KOPT-K1 (cell line): ENCODE results near the gene EIF4EBP2.
A peak's percentile ranks its signal among the peaks of the same experiment; 100 is the strongest.

Experiments
- H3K27ac ChIP-seq: fragments of 200-600 bp; sonication (generic); 2 replicates; pipeline ENCODE4 v1.5.1; 2016; ENCODE audit warnings: antibody characterized with exemption, mild to moderate bottlenecking, low read depth, low read length; ENCODE audit not compliant: poor library complexity, severe bottlenecking
- H3K36me3 ChIP-seq: fragments of 200-600 bp; sonication (generic); 2 replicates; pipeline ENCODE4 v1.5.1; 2017; ENCODE audit warnings: antibody characterized with exemption, mild to moderate bottlenecking, low read length, moderate library complexity; ENCODE audit not compliant: insufficient read depth
- H3K9me3 ChIP-seq: fragments of 200-600 bp; sonication (generic); 2 replicates; pipeline ENCODE4 v1.5.1; 2017; ENCODE audit warnings: antibody characterized with exemption, low read length, mild to moderate bottlenecking; ENCODE audit not compliant: insufficient read depth, poor library complexity, severe bottlenecking

EIF4EBP2 gene

GRCh38 chr10:70458329-70459060 is 54.5 kb downstream of the EIF4EBP2 start:
- H3K9me3 ChIP-seq = no peaks in the 10 kb centered on the region
- H3K36me3 ChIP-seq = no peaks in the 10 kb centered on the region
- H3K27ac ChIP-seq = no peak overlapping the region

DNA sequence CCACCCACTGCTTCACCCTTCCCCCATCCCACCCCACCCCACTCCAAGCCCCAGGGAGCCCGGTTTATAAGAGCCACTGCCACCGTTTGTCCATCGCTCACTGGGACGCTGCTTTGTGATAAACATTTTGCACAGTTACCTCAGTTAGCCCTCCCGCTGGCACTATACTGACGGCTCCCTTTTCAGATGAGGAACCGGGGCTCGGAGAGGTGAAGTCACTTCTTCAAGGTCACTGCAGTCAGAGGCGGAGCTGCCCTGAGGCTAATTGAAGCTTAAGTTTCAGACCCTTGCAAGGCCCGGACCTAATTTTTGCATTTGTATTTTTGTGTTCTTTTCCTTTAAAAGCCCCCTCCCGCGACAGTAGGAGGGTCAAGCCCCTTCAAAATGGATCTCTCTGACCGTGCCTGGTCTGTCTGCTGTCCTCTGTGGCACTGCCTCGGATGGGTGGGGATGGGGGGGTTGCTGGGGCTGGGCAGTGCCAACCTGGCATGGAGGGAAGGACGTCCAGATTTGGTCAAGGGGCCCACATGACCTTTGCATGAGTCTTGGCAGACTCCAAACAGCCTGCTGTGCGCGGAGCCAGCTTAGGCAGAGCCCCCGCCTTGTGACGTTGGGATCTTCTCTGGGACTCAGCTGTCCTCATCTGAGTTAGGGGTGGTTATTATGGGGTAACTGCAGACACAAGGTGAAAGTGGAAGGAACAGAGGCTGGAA is 55.3 kb downstream of the EIF4EBP2 start:
- no peak overlapping the region for H3K27ac ChIP-seq
- H3K9me3 ChIP-seq = no peaks in the 10 kb centered on the region

GRCh38 chr10:70459774-70460490 is 56.0 kb downstream of the EIF4EBP2 start:
- no peaks in the 10 kb centered on the region for H3K9me3 ChIP-seq
- no peaks in the 10 kb centered on the region for H3K36me3 ChIP-seq
- no peak overlapping the region for H3K27ac ChIP-seq

More for the DNA sequence above, 55.3 kb downstream of the EIF4EBP2 start:
- no peaks in the 10 kb centered on the region for H3K36me3 ChIP-seq

DNA sequence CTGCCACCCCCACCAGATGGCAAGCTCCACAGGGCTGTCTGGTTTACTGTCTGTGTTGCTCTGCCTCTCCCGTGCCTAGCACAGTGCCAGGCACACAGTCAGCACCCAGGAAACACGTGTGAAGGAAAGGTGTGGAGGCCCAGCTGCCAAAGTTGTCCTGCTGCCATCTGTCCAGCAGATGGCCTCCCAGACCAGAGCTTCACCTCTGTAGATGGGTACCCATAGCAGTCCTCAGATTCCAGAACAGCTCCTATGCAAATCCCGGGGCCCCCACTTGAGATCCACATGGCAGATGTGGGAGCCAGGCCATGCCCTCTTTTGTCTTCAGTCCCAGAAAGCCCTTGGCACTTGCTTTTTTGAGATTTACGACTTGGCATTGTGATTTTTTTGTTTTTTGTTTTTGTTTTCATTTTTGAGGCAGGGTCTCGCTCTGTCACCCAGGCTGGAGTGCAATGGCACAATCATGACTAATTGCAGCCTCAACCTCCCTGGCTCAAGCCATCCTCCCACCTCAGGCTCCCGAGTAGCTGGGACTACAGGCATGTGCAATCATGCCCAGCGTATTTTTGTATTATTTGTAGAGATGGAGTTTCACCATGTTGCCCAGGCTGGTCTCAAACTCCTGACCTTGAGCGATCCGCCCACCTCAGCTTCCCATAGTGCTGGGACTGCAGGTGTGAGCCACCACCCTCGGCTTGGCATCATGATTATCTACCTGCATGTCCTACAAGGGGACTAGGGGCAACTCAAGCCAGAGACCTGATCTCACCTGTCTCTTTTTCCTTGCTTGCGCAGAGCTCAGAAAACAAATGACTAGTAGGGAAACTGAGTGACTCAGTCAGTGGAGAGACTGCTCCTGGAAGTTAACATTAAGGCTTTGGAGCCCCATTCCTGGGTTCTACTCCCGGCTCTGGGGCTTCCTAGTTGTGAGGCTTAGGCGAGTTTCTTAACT is 57.7 kb downstream of the EIF4EBP2 start:
- H3K9me3 ChIP-seq = no peaks in the 10 kb centered on the region
- no peak overlapping the region for H3K27ac ChIP-seq
- no peaks in the 10 kb centered on the region for H3K36me3 ChIP-seq

DNA sequence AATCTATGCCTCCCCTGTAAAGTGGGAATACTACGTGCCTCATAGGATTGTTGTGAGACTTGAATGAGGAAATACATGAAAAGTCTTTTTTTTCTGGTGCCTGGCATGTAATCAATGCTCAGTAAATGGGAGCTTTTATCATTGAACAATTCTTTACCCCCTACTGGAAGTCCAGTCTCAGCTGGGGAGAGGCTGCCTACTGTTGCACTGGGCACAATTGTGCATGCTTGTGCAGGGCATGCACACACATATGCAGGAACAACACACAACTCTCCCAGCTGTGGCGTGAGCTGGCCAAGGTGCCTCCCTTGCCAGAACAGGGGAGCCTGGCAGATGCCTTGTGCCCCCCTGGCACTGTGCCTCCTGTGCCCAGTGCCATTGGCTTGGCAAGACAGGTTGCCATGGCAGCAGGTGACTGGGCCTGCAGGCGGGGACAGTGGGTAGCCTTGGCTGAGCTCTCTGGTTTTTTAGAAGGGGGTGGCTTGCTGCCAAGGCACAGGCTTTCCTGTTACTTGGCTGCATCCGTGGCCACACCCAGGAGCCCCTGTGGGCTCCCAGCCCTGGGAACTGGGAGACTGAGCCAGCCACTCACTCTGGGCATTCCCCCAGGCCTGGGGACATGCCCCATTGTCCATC is 58.5 kb downstream of the EIF4EBP2 start:
- H3K9me3 ChIP-seq = no peaks in the 10 kb centered on the region
- H3K27ac ChIP-seq = no peak overlapping the region
- no peaks in the 10 kb centered on the region for H3K36me3 ChIP-seq

DNA sequence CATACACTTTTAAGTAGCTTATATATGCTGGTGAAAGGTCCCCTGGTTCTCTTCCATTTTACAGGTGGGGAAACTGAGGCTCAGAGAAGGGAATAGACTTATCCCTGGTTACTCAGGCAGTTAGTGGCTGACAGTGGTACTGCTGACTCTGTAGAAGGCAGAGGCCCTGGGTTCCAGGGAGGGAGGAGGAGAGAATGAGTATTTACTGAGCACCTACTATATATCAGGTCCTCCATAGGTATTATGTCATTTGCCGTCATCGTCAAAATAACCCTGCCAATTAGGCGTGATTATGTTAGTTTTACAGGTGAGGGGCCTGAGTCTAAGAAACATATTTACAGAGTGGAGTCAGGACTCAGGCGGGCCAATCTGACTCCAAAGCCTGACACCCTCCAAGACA is 61.3 kb downstream of the EIF4EBP2 start:
- Histone ChIP-seq H3K27ac (no peak overlapping the region), H3K9me3 (no peaks in the 10 kb centered on the region), H3K36me3 (no peaks in the 10 kb centered on the region)

- Histone ChIP-seq H3K36me3 (no peaks in the 10 kb centered on the region), H3K9me3 (no peaks in the 10 kb centered on the region), H3K27ac (no peak overlapping the region)
Measured at GRCh38 chr10:70465832-70466231, 61.9 kb downstream of the EIF4EBP2 start.

GRCh38 chr10:70466951-70467350 is 63.0 kb downstream of the EIF4EBP2 start:
- H3K27ac ChIP-seq = no peak overlapping the region
- H3K9me3 ChIP-seq = no peaks in the 10 kb centered on the region
- H3K36me3 ChIP-seq = no peaks in the 10 kb centered on the region

DNA sequence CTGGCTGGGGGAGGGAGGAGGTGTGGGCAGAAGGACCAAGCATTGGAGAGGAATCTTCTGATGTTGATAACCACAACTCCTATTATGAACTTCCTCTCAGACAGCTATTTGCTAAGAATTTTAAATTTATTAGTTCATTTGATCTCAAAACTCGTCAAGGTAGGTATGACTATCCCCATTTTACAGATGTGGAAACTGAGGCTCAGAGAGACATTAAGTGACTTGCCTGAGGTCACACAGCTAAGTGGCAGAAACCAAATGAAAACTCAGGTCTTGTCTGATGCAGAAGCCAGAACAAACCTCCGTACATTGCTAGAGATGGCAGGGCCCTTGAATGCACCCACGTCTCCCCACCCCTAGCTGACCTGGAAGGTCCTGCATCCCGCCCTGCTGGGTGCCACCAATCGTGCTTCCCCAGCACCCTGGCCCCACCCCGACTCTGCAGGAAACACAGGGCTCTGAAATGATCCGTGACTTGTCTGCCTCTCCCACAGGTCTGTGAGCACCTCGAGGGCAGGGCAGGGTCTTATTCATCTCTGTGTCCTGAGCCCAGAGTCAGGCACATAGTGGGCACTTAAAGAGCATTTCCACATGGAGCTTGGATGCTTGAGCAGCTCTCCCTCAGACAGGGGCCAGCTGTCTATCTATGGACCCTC is 69.0 kb downstream of the EIF4EBP2 start:
- H3K27ac ChIP-seq = no peak overlapping the region
- no peaks in the 10 kb centered on the region for H3K36me3 ChIP-seq
- no peaks in the 10 kb centered on the region for H3K9me3 ChIP-seq

DNA sequence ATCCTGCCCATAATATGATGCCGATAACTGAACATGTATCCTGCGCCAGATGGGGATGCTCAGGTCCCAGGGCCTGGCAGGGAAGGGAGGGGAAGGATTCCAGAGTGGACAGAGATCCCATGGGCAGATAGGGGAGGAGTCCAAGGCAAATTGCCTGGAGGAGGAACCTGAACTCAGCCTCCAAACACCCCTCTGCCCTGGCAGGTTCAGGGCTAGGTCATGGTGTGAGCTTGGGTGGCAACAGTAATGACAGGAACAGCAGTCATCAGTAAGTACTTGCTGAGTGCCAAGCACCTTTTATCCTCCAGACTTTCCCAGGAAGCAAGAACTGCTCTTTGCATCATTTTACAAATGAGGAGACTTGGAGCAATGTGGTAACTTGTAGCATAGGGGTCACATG is 70.8 kb downstream of the EIF4EBP2 start:
- H3K9me3 ChIP-seq = no peaks in the 10 kb centered on the region
- H3K36me3 ChIP-seq = no peaks in the 10 kb centered on the region
- no peak overlapping the region for H3K27ac ChIP-seq

DNA sequence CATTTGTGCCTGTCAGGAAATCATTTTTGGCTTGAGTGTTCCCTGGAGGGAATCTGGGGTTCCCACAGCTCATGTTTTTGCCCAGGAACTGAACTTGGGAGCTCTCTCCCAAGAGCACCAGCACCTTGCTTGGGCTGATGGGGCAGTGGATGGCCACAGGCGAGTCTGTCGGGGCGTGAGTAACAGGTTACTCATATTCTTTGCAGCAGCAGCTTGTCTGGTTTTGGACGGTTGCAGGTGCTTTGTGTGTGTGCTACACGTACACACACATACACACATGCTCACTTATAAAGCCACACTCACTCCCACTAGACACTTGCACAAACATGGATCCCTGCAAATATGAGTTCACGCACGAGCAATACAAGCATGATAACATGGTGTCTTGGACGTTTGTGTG is 71.7 kb downstream of the EIF4EBP2 start:
- no peaks in the 10 kb centered on the region for H3K9me3 ChIP-seq
- H3K27ac ChIP-seq = no peak overlapping the region
- H3K36me3 ChIP-seq = no peaks in the 10 kb centered on the region

DNA sequence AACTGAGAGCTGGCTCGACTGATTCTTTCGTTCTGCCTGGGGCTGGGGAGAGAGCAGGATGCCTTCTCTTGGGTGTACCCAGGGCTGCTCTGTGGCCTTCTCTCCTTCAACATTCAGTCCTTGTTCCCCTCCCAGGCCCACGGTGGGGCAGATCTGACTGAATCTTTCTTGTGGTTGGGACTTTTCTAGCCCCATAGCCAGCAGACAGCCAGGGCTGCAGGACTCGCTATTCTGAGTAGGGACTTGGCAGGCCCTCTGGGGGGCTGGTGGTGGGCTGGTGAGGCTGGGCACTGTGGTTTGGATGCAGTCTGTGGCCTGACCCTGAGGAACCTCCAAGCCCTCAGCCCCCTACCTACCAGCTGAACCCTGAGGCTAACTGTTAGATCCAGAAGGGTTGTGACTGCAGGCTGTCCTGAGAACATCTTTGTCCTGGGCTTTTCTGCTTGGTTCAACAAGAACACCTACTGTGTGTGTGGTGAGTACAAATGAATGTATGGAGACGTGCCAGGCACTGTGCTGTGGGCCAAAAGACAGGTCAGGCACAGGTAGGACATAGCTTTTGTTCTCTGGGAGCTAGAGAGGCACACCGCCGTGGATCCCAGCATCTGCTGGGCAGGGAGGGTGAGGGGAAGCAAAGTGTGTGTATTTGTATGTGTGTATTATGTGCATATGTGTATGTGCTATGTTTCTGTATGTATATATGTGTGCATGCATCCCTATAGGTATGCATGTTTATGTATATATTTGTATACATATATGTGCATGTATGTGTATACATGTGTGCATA is 72.5 kb downstream of the EIF4EBP2 start:
- no peaks in the 10 kb centered on the region for H3K36me3 ChIP-seq
- H3K9me3 ChIP-seq = no peaks in the 10 kb centered on the region
- no peak overlapping the region for H3K27ac ChIP-seq

DNA sequence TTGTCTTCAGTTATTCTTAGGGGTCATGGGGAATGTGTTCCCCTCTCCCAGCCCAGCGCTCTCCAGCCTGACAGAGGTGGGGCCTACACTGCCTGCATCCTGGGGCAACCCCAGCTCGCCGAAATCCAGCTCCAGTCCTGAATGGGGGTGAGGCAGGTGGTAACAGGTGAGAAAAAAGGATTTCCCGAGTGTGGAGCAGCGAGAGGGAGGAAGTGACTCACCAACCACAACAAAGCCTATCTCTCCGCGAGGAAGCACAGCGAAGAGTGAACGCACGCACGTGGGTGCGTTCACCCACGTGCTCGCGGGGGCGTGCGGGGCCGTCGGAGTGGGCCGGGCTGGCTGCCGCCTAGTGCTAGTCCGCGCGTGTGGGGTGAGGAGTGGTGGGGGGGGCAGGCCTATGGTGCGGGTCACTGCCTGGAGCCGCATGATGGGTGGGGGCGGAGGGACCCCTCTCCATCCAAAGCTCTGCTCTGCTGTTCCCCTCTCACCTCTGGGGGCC is 73.8 kb downstream of the EIF4EBP2 start:
- H3K27ac ChIP-seq = peak overlapping the region; percentile 26
- no peaks in the 10 kb centered on the region for H3K9me3 ChIP-seq
- no peaks in the 10 kb centered on the region for H3K36me3 ChIP-seq
